Endodermal cell (in vitro differentiated cells): Measurements from ENCODE around the gene TMSB10. TPM values are rescaled to one million over a fixed set of nuclear protein-coding genes. Genes with fewer than 3 reads are reported as not detected.
A peak's percentile ranks its signal among the peaks of the same experiment; 100 is the strongest.

Experiments used
- DNase-seq: peaks from one replicate; pipeline ENCODE4 v3.0.0-alpha.2; 2017
- H3K27ac ChIP-seq: 2 replicates; pipeline ENCODE4 v1.5.1; 2013; ENCODE audit warnings: mild to moderate bottlenecking, low read depth, low read length, moderate library complexity
- H3K27me3 ChIP-seq: 2 replicates; pipeline ENCODE4 v1.6.1; 2013; ENCODE audit warnings: mild to moderate bottlenecking, low read length, moderate library complexity; ENCODE audit not compliant: insufficient read depth, control insufficient read depth, poor library complexity, severe bottlenecking
- H3K36me3 ChIP-seq: 2 replicates; pipeline ENCODE4 v1.7.0; 2013; ENCODE audit warnings: mild to moderate bottlenecking, low read length, moderate library complexity; ENCODE audit not compliant: control insufficient read depth, insufficient read depth
- H3K4me1 ChIP-seq: one replicate; pipeline ENCODE4 v1.7.0; 2013; ENCODE audit warnings: low read length; ENCODE audit not compliant: control insufficient read depth, insufficient read depth
- H3K4me3 ChIP-seq: 2 replicates; pipeline ENCODE4 v1.5.1; 2013; ENCODE audit warnings: mild to moderate bottlenecking, low read length, moderate library complexity
- H3K9ac ChIP-seq: 2 replicates; pipeline ENCODE4 v1.6.1; 2013; ENCODE audit warnings: mild to moderate bottlenecking, low read length, moderate library complexity; ENCODE audit not compliant: poor library complexity, severe bottlenecking; ENCODE audit errors: extremely low read depth
- H3K9me3 ChIP-seq: 2 replicates; pipeline ENCODE4 v1.6.1; 2013; ENCODE audit warnings: mild to moderate bottlenecking, low read length, moderate library complexity; ENCODE audit not compliant: control insufficient read depth
- H3K27ac Mint-ChIP-seq: 2 replicates; pipeline ENCODE4 v1.8.0; 2020; ENCODE audit warnings: mixed read lengths
- H3K27me3 Mint-ChIP-seq: 2 replicates; pipeline ENCODE4 v1.8.0; 2021; ENCODE audit warnings: mild to moderate bottlenecking, mixed read lengths; ENCODE audit not compliant: insufficient read depth
- H3K36me3 Mint-ChIP-seq: 2 replicates; pipeline ENCODE4 v1.8.0; 2020; ENCODE audit warnings: low read depth, mixed read lengths
- H3K4me1 Mint-ChIP-seq: 2 replicates; pipeline ENCODE4 v1.8.0; 2020; ENCODE audit warnings: mixed read lengths
- H3K4me3 Mint-ChIP-seq: 2 replicates; pipeline ENCODE4 v1.8.0; 2020; ENCODE audit warnings: mild to moderate bottlenecking, moderate library complexity, mixed read lengths
- H3K9me3 Mint-ChIP-seq: 2 replicates; pipeline ENCODE4 v1.8.0; 2020; ENCODE audit warnings: mild to moderate bottlenecking, mixed read lengths
- CTCF ChIP-seq: fragments of 200-600 bp; sonication (generic); conservative IDR thresholded peaks from 2 replicates; pipeline ENCODE4 v1.5.0; 2021; ENCODE audit warnings: antibody characterized with exemption, mild to moderate bottlenecking
- WGBS, 2 experiments: methylation state at CpG; one replicate each; pipeline versions ENCODE4 v1.1.5 to v1.1.7; 2013; ENCODE audit warnings: missing lambda C conversion rate in 2 of 2, mixed read lengths in 1 of 2; ENCODE audit not compliant: insufficient coverage in 1 of 2, insufficient read length in 1 of 2; 5-methylcytosine and 5-hydroxymethylcytosine counted together
- total RNA-seq, 2 donors: library from RNA; stranded (reverse); fragmentation: NEBNext Ultra II Directional in 1 of 2; extraction: Animal tissue kit (Norgen Biotek cat#: 25700) in 1 of 2; gene quantifications; 2 replicates in 1 of 2; 3 replicates in 1 of 2; pipeline ENCODE4 v1.2.1, GENCODE V29; 2021

TMSB10 gene
- total RNA-seq, 2 donors from 2014 or later = 2,719 to 2,976 TPM

- 92 to 100% methylated on average over 1 to 2 of the region's 2 CpGs for WGBS, 2 experiments
- peaks cover 3% of the 10 kb centered on the region for H3K4me1 ChIP-seq
- no peak overlapping the region for H3K9ac ChIP-seq
- H3K4me3 Mint-ChIP-seq = no peak overlapping the region
- H3K27me3 Mint-ChIP-seq = peaks cover 12% of the 10 kb centered on the region
- H3K4me3 ChIP-seq = no peak overlapping the region
- H3K27ac ChIP-seq = no peak overlapping the region
- H3K36me3 ChIP-seq = no peaks in the 10 kb centered on the region
- no peaks in the 10 kb centered on the region for H3K9me3 Mint-ChIP-seq
- no peaks in the 10 kb centered on the region for H3K9me3 ChIP-seq
- no peak for DNase-seq
- no peak for TF ChIP-seq CTCF
- H3K27ac Mint-ChIP-seq = no peak overlapping the region
- H3K27me3 ChIP-seq = peaks cover 7% of the 10 kb centered on the region
- H3K4me1 Mint-ChIP-seq = peaks cover 3% of the 10 kb centered on the region
- H3K36me3 Mint-ChIP-seq = no peaks in the 10 kb centered on the region
Observed at GRCh38 chr2:84925336-84925723, 19.9 kb downstream of the TMSB10 start.

- Histone ChIP-seq H3K27ac (no peak overlapping the region), H3K4me3 (no peak overlapping the region), H3K4me1 (peaks cover 3% of the 10 kb centered on the region), H3K9ac (no peak overlapping the region), H3K27me3 (peaks cover 7% of the 10 kb centered on the region), H3K36me3 (no peaks in the 10 kb centered on the region), H3K9me3 (no peaks in the 10 kb centered on the region)
- 27 to 29% methylated on average over 25 to 34 of the region's 34 CpGs for WGBS, 2 experiments
- Mint-ChIP-seq H3K27me3 (peaks cover 12% of the 10 kb centered on the region), H3K4me3 (peak overlapping the region; percentile 40), H3K36me3 (no peaks in the 10 kb centered on the region), H3K4me1 (peaks cover 3% of the 10 kb centered on the region), H3K9me3 (no peaks in the 10 kb centered on the region), H3K27ac (no peak overlapping the region)
- TF ChIP-seq CTCF = peak; percentile 100
- peak; percentile 100 for DNase-seq
Observed at GRCh38 chr2:84925724-84926376, 20.4 kb downstream of the TMSB10 start.

DNA sequence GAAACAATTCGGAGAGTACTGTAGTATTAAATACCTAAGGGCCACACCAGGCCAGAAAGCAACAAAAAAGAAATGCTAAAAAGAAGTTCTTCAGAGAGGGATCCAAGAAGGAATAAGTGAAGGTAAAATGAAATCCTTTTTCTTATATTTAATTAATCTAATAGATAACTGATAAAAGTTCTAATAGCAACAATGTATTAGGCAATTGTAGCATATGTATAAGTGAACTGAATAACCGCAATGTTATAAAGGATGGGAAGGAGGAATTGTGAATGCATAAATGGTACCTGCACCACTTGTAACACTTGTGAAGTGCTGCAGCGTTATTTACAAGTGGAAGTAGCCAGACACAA, 21.8 kb downstream of the TMSB10 start:
- DNase-seq = no peak
- no peaks in the 10 kb centered on the region for H3K36me3 Mint-ChIP-seq
- Histone ChIP-seq H3K36me3 (no peaks in the 10 kb centered on the region), H3K27ac (no peak overlapping the region), H3K4me1 (peaks cover 3% of the 10 kb centered on the region), H3K27me3 (peaks cover 7% of the 10 kb centered on the region), H3K4me3 (no peak overlapping the region), H3K9ac (no peak overlapping the region), H3K9me3 (no peaks in the 10 kb centered on the region)
- no peaks in the 10 kb centered on the region for H3K9me3 Mint-ChIP-seq
- no peak for TF ChIP-seq CTCF
- H3K4me1 Mint-ChIP-seq = peaks cover 10% of the 10 kb centered on the region
- no peak overlapping the region for H3K4me3 Mint-ChIP-seq
- peaks cover 12% of the 10 kb centered on the region for H3K27me3 Mint-ChIP-seq
- WGBS, 2 experiments = 50 to 82% methylated on average over 2 to 3 of the region's 3 CpGs
- H3K27ac Mint-ChIP-seq = no peak overlapping the region
